Panc1 (cell line): ENCODE results near the gene ITPKB.

Experiments used
- POLR2AphosphoS5 ChIP-seq: IDR thresholded peaks from 2 replicates; pipeline ENCODE4 v1.6.1; 2012; ENCODE audit warnings: mild to moderate bottlenecking, low read depth, low read length, moderate library complexity
- SIN3A ChIP-seq: IDR thresholded peaks from 2 replicates; pipeline ENCODE4 v1.6.1; 2012; ENCODE audit warnings: low read depth, mild to moderate bottlenecking, low read length, moderate library complexity, borderline replicate concordance; ENCODE audit not compliant: insufficient read depth
- TCF7L2 ChIP-seq: IDR thresholded peaks from 2 replicates; pipeline ENCODE4 v1.6.1; 2011; ENCODE audit warnings: mild to moderate bottlenecking, low read depth, low read length, inconsistent platforms
- TF ChIP-seq, protein P1 (sequence below): fragments of 450-650 bp; IDR thresholded peaks from 2 replicates; pipeline ENCODE4 v1.5.1; 2017; ENCODE audit warnings: mild to moderate bottlenecking
- TF ChIP-seq, protein P2 (sequence below), 2 experiments: IDR thresholded peaks; 2 replicates each; pipeline ENCODE4 v1.6.1; 2011 to 2012; ENCODE audit warnings: low read depth in 2 of 2, control low read depth in 1 of 2, low read length in 1 of 2, mild to moderate bottlenecking in 1 of 2, moderate library complexity in 1 of 2; ENCODE audit not compliant: insufficient read depth in 1 of 2

- TF ChIP-seq, protein P1, sequence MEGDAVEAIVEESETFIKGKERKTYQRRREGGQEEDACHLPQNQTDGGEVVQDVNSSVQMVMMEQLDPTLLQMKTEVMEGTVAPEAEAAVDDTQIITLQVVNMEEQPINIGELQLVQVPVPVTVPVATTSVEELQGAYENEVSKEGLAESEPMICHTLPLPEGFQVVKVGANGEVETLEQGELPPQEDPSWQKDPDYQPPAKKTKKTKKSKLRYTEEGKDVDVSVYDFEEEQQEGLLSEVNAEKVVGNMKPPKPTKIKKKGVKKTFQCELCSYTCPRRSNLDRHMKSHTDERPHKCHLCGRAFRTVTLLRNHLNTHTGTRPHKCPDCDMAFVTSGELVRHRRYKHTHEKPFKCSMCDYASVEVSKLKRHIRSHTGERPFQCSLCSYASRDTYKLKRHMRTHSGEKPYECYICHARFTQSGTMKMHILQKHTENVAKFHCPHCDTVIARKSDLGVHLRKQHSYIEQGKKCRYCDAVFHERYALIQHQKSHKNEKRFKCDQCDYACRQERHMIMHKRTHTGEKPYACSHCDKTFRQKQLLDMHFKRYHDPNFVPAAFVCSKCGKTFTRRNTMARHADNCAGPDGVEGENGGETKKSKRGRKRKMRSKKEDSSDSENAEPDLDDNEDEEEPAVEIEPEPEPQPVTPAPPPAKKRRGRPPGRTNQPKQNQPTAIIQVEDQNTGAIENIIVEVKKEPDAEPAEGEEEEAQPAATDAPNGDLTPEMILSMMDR, result no peak
- TF ChIP-seq POLR2AphosphoS5 (no peak), SIN3A (no peak), TCF7L2 (no peak)
- TF ChIP-seq, protein P2, sequence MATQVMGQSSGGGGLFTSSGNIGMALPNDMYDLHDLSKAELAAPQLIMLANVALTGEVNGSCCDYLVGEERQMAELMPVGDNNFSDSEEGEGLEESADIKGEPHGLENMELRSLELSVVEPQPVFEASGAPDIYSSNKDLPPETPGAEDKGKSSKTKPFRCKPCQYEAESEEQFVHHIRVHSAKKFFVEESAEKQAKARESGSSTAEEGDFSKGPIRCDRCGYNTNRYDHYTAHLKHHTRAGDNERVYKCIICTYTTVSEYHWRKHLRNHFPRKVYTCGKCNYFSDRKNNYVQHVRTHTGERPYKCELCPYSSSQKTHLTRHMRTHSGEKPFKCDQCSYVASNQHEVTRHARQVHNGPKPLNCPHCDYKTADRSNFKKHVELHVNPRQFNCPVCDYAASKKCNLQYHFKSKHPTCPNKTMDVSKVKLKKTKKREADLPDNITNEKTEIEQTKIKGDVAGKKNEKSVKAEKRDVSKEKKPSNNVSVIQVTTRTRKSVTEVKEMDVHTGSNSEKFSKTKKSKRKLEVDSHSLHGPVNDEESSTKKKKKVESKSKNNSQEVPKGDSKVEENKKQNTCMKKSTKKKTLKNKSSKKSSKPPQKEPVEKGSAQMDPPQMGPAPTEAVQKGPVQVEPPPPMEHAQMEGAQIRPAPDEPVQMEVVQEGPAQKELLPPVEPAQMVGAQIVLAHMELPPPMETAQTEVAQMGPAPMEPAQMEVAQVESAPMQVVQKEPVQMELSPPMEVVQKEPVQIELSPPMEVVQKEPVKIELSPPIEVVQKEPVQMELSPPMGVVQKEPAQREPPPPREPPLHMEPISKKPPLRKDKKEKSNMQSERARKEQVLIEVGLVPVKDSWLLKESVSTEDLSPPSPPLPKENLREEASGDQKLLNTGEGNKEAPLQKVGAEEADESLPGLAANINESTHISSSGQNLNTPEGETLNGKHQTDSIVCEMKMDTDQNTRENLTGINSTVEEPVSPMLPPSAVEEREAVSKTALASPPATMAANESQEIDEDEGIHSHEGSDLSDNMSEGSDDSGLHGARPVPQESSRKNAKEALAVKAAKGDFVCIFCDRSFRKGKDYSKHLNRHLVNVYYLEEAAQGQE (IDR thresholded peaks at IDR 0.05; ENCODE audit: insufficient read depth in 1 of 2, low read depth in 2 of 2, low read length in 1 of 2), result no peak
Observed at GRCh38 chr1:226688808-226689207, 50.3 kb downstream of the ITPKB start.
